ENCODE data around the gene HOPX.
"Not testable (repeated sequence)": the region's sequence is repeated elsewhere in the genome, so short reads cannot be mapped to it uniquely, and the experiment has no call there.

Gene HOPX

DNA sequence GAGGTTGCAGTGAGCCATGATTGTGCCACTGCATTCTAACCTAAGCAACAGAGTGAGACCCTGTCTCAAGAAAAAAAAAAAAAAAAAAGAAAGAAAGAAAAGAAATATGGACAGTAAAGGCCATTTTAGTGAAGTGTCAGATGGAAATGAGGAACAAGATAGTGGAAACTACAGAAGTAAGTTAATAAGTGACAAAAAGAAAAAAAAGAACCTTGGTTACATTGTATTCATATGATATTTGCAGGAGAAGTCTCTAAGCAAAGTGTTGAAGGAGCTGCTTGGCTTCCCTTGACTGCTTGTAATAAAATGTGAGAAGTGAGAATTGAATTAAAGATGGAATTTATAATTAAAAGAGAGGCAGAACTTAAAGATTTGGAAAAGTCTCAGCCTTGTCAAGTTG lies 73.2 kb downstream of the HOPX start:
- no peak for DNase-seq (ENCODE audit: low spot score)
- TF ChIP-seq, protein P1, sequence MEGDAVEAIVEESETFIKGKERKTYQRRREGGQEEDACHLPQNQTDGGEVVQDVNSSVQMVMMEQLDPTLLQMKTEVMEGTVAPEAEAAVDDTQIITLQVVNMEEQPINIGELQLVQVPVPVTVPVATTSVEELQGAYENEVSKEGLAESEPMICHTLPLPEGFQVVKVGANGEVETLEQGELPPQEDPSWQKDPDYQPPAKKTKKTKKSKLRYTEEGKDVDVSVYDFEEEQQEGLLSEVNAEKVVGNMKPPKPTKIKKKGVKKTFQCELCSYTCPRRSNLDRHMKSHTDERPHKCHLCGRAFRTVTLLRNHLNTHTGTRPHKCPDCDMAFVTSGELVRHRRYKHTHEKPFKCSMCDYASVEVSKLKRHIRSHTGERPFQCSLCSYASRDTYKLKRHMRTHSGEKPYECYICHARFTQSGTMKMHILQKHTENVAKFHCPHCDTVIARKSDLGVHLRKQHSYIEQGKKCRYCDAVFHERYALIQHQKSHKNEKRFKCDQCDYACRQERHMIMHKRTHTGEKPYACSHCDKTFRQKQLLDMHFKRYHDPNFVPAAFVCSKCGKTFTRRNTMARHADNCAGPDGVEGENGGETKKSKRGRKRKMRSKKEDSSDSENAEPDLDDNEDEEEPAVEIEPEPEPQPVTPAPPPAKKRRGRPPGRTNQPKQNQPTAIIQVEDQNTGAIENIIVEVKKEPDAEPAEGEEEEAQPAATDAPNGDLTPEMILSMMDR (IDR thresholded peaks at IDR 0.05; ENCODE audit: extremely low read depth, missing control alignments), result no peak

- no peak for DNase-seq (ENCODE audit: low spot score)
- TF ChIP-seq, protein P1 (IDR thresholded peaks at IDR 0.05; ENCODE audit: extremely low read depth, missing control alignments), result no peak
Measured at GRCh38 chr4:56606385-56606784, 74.7 kb downstream of the HOPX start.

DNA sequence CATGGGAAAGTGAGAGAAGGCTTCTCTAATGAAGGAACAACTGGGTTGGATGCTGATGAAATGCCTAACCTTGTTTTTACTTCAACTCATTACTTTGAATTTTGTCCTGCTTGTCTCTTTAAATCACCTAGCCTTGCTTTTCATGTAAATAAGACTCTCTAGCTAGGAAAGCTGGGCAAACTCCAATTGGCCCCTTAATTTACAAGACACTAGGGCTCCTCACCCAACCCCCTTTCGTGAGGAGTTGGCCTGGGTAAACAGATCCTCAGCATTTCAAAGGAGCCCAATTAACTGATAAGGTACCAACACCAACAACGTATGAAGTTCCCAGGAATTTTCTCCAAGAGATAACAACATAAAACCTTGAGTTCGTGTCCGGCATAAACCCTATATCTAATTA lies 75.6 kb downstream of the HOPX start:
- DNase-seq (ENCODE audit: low spot score), result not testable (repeated sequence)

DNA sequence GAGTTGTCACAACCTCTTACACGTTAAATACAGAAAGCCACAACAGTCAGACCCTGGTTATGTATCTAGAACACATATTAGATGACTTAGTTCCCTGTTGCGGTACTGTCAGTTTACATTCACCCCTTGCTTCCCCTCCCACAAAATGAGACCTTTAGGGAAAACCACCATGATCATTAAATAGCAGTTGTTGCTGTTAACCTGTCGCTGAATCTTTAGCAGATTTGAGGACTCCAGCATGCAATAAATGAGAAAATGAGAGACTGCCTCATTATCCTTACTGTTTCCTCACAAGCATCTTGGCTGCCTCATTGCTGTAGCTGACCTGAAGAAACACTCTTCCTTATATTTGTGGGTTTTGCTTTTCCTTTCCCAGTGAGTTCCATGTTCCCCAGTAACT lies 77.8 kb downstream of the HOPX start:
- DNase-seq (ENCODE audit: low spot score), result no peak
- TF ChIP-seq, protein P1 (IDR thresholded peaks at IDR 0.05; ENCODE audit: extremely low read depth, missing control alignments), result no peak

Data from GM20000 (cell line).